K562 (cell line): ENCODE results near the gene SLC27A2. TPM values are rescaled to one million over a fixed set of nuclear protein-coding genes. Genes with fewer than 3 reads are reported as not detected.

ENCODE experiments used
- ATAC-seq: fragments of 200-7000 bp; cut with Tn5 transposase; 3 replicates; pipeline ENCODE4 v1.9.1; 2020; ENCODE audit warnings: moderate library complexity
- BruUV-seq: library from RNA; stranded (reverse); fragments of 400-500 nt; replicated peaks from 2 replicates; lab custom pipeline; 2021; lab: Mats Ljungman, UMichigan
- CTCF ChIA-PET: fragments of 300-600 bp; formaldehyde crosslinking; extraction: SDS; loops from one replicate; lab custom pipeline; 2021; ENCODE audit warnings: low intra/inter-chr PET ratio; lab: Yijun Ruan, JAX
- POLR2A ChIA-PET: fragments of 300-600, 350-650 bp; sonication (Branson Sonifier 250); formaldehyde crosslinking; extraction: SDS; loops from one replicate; lab custom pipeline; 2021; ENCODE audit warnings: antibody characterized with exemption, inconsistent platforms; lab: Yijun Ruan, JAX
- DNase-seq, 4 experiments: peaks; one replicate each; pipeline versions ENCODE4 v3.0.0 to v3.0.0-alpha.2; 2011 to 2018; ENCODE audit warnings: low spot score in 3 of 4, mixed read lengths in 3 of 4; ENCODE audit errors: extremely low read depth in 1 of 4
- FAIRE-seq: peaks from 2 replicates; lab custom pipeline; 2011; peaks lifted over from hg19 to GRCh38; lab: Jason Lieb, UNC
- H2AFZ ChIP-seq: 2 replicates; pipeline ENCODE4 v1.6.0; 2011; ENCODE audit warnings: low read depth, low read length, control low read depth, inconsistent platforms
- H3K27ac ChIP-seq: fragments of 200-600 bp; 3 replicates; pipeline ENCODE4 v1.8.0; 2011; ENCODE audit warnings: low read depth, mild to moderate bottlenecking, control low read depth, inconsistent platforms, low read length, moderate library complexity, mixed read lengths; ENCODE audit errors: extremely low read depth
- H3K27me3 ChIP-seq, 2 experiments: fragments of 300-600 bp in 1 of 2; 2 replicates in 1 of 2; 3 replicates in 1 of 2; pipeline versions ENCODE4 v1.6.0 to v1.8.0; 2011; ENCODE audit warnings: inconsistent platforms in 2 of 2, low read length in 2 of 2, mild to moderate bottlenecking in 1 of 2, mixed read lengths in 1 of 2, moderate library complexity in 1 of 2; ENCODE audit not compliant: control insufficient read depth in 2 of 2, insufficient read depth in 2 of 2
- H3K36me3 ChIP-seq: fragments of 300-600 bp; 3 replicates; pipeline ENCODE4 v1.8.0; 2011; ENCODE audit warnings: mild to moderate bottlenecking, low read length, inconsistent platforms; ENCODE audit not compliant: control insufficient read depth, insufficient read depth
- H3K4me1 ChIP-seq, 2 experiments: fragments of 200-600 bp in 1 of 2; replicated peaks in 1 of 2; 2 replicates in 1 of 2; 3 replicates in 1 of 2; pipeline versions ENCODE4 v1.5.1 to v1.8.0; 2011; ENCODE audit warnings: inconsistent platforms in 2 of 2, low read length in 2 of 2, mild to moderate bottlenecking in 1 of 2, mixed read lengths in 1 of 2, moderate library complexity in 1 of 2; ENCODE audit not compliant: control insufficient read depth in 2 of 2, insufficient read depth in 2 of 2
- H3K4me2 ChIP-seq: 2 replicates; pipeline ENCODE4 v1.6.1; 2011; ENCODE audit warnings: low read length, control low read depth, inconsistent platforms, mixed read lengths; ENCODE audit not compliant: insufficient read depth
- H3K4me3 ChIP-seq: fragments of 200-600 bp; sonication (generic), shearing (Covaris generic); 2 replicates; pipeline ENCODE4 v1.5.1; 2016; ENCODE audit warnings: control low read depth, inconsistent platforms
- H3K79me2 ChIP-seq: fragments of 200-600 bp; 3 replicates; pipeline ENCODE4 v1.8.0; 2011; ENCODE audit warnings: low read length, inconsistent platforms; ENCODE audit not compliant: control insufficient read depth, insufficient read depth
- H3K9ac ChIP-seq, 2 experiments: 2 replicates each; pipeline versions ENCODE4 v1.6.0 to v1.6.1; 2011; ENCODE audit warnings: low read depth in 2 of 2, low read length in 2 of 2, control low read depth in 1 of 2, inconsistent platforms in 1 of 2, mild to moderate bottlenecking in 1 of 2, mixed read lengths in 1 of 2; ENCODE audit not compliant: insufficient read depth in 1 of 2
- H3K9me1 ChIP-seq: one replicate; pipeline ENCODE4 v1.6.0; 2011; ENCODE audit warnings: inconsistent platforms, mild to moderate bottlenecking, low read length, moderate library complexity; ENCODE audit not compliant: control insufficient read depth, insufficient read depth
- H3K9me3 ChIP-seq: replicated peaks from 2 replicates; pipeline ENCODE4 v1.5.1; 2011; ENCODE audit warnings: low read depth, low read length, inconsistent platforms; ENCODE audit not compliant: control insufficient read depth, insufficient read depth
- H4K20me1 ChIP-seq: replicated peaks from 2 replicates; pipeline ENCODE4 v1.6.1; 2011; ENCODE audit warnings: low read length, inconsistent platforms, mixed read lengths; ENCODE audit not compliant: control insufficient read depth, insufficient read depth
- ASH1L ChIP-seq: fragments of 450-650 bp; IDR thresholded peaks from 2 replicates; pipeline ENCODE4 v1.6.1; 2018; ENCODE audit warnings: borderline replicate concordance, mild to moderate bottlenecking, low read depth; ENCODE audit not compliant: partially characterized antibody
- CREM ChIP-seq: IDR thresholded peaks from 2 replicates; pipeline ENCODE4 v1.6.1; 2014; ENCODE audit warnings: antibody characterized with exemption, low read depth
- DDX20 ChIP-seq: fragments of 450-650 bp; IDR thresholded peaks from 2 replicates; pipeline ENCODE4 v1.6.1; 2016; ENCODE audit warnings: missing genetic modification characterization, low read depth, mild to moderate bottlenecking, missing compliant biosample characterization, moderate library complexity
- HIVEP1 ChIP-seq: fragments of 250-450 bp; sonication (Bioruptor Pico); IDR thresholded peaks from 2 replicates; pipeline ENCODE4 v1.4.0; 2020; ENCODE audit warnings: mild to moderate bottlenecking
- KLF16 ChIP-seq: IDR thresholded peaks from 2 replicates; pipeline ENCODE4 v1.6.1; 2016; ENCODE audit warnings: antibody characterized with exemption
- MCM5 ChIP-seq: fragments of 450-650 bp; IDR thresholded peaks from 2 replicates; pipeline ENCODE4 v1.6.1; 2016; ENCODE audit warnings: low read depth
- MED1 ChIP-seq: sonication (generic); formaldehyde crosslinking; IDR thresholded peaks from 2 replicates; pipeline ENCODE4 v1.8.1; 2023; ENCODE audit warnings: missing genetic modification reagents, borderline replicate concordance
- PHB ChIP-seq: fragments of 250-450 bp; sonication (Bioruptor Pico); IDR thresholded peaks from 2 replicates; pipeline ENCODE4 v1.5.0; 2021
- RAD21 ChIP-seq, 2 experiments: fragments of 250-450 bp in 1 of 2; fragments of 450-650 bp in 1 of 2; sonication (Bioruptor Pico) in 1 of 2; formaldehyde crosslinking in 1 of 2; IDR thresholded peaks in 1 of 2; conservative IDR thresholded peaks in 1 of 2; 2 replicates each; pipeline versions ENCODE4 v1.4.0 to v1.8.0; 2020 to 2022; ENCODE audit warnings: mild to moderate bottlenecking in 2 of 2, moderate library complexity in 1 of 2
- RBM14 ChIP-seq: fragments of 200-400 bp; formaldehyde crosslinking; IDR thresholded peaks from 2 replicates; pipeline ENCODE4 v1.6.1; 2018; ENCODE audit warnings: low read depth, mild to moderate bottlenecking, low read length, moderate library complexity, borderline replicate concordance; ENCODE audit not compliant: insufficient read depth
- ZNF668 ChIP-seq: fragments of 250-450 bp; sonication (Bioruptor Pico); IDR thresholded peaks from 2 replicates; pipeline ENCODE4 v1.8.0; 2022; ENCODE audit warnings: mild to moderate bottlenecking, inconsistent platforms
- WGBS: fragments of 100-300 bp; shearing (Covaris generic); methylation state at CpG from one replicate; pipeline ENCODE4 v1.1.6; 2016; ENCODE audit warnings: low coverage, mixed read lengths; ENCODE audit not compliant: insufficient coverage; ENCODE audit errors: missing lambda C conversion rate; 5-methylcytosine and 5-hydroxymethylcytosine counted together
- in situ Hi-C: fragments of 300-500 bp; cut with MboI; formaldehyde crosslinking; loops from 4 replicates; pipeline ENCODE4 v1.15.0; 2018; ENCODE audit warnings: inconsistent platforms, mixed read lengths
- intact Hi-C: fragments of 100-400 bp; cut with micrococcal nuclease; formaldehyde crosslinking; loops from 2 replicates; pipeline ENCODE4 v1.14.2; 2022
- polyA plus RNA-seq, 8 experiments: library from polyadenylated mRNA; depleted of rRNA in 4 of 8; stranded (reverse) in 5 of 8; unstranded in 3 of 8; fragments of >200 nt; fragmentation: Nextera tagmentation in 2 of 8; fragmentation: Illumina TruSeq in 1 of 8; extraction: Ambion mirVana in 2 of 8; extraction: Trizol in 1 of 8; gene quantifications; 2 replicates each; pipeline versions ENCODE4 v1.2.1 to v1.2.3, GENCODE V29; 2011 to 2014; ENCODE audit warnings: inconsistent platforms in 1 of 8, missing spikeins in 1 of 8
- total RNA-seq, 7 experiments: library from RNA; depleted of rRNA in 6 of 7; stranded (reverse); fragments of >200 nt in 6 of 7; fragmentation: Illumina TruSeq in 2 of 7; extraction: Trizol in 2 of 7; gene quantifications; 2 replicates each; pipeline versions ENCODE4 v1.2.1 to v1.2.3, GENCODE V29; 2011 to 2021; ENCODE audit warnings: low replicate concordance in 1 of 7
- TF ChIP-seq, protein P1 (sequence below): IDR thresholded peaks from 2 replicates; pipeline ENCODE4 v1.6.1; 2011; ENCODE audit warnings: borderline replicate concordance, low read depth, mild to moderate bottlenecking, moderate library complexity, low read length; ENCODE audit not compliant: insufficient read depth, poor library complexity, severe bottlenecking
- TF ChIP-seq, protein P2 (sequence below), 2 experiments: IDR thresholded peaks in 1 of 2; conservative IDR thresholded peaks in 1 of 2; 2 replicates each; pipeline ENCODE4 v1.6.1; 2016; ENCODE audit warnings: low read depth in 2 of 2, mild to moderate bottlenecking in 1 of 2, missing compliant biosample characterization in 1 of 2, missing genetic modification characterization in 1 of 2, moderate library complexity in 1 of 2
- TF ChIP-seq, protein P3 (sequence below), 2 experiments: fragments of 450-650 bp in 1 of 2; sonication (generic) in 1 of 2; formaldehyde crosslinking in 1 of 2; IDR thresholded peaks in 1 of 2; conservative IDR thresholded peaks in 1 of 2; 2 replicates each; pipeline versions ENCODE4 v1.6.1 to v1.8.1; 2016 to 2023; ENCODE audit warnings: mild to moderate bottlenecking in 2 of 2, moderate library complexity in 2 of 2, inconsistent platforms in 1 of 2, missing genetic modification reagents in 1 of 2

The SLC27A2 gene
- total and polyA plus RNA-seq, 9 of the 15 experiments (the other 6 are each of a cell fraction or from before 2014, with no cell fraction given), result 4.9 to 38.0 (median 22.7) TPM

DNA sequence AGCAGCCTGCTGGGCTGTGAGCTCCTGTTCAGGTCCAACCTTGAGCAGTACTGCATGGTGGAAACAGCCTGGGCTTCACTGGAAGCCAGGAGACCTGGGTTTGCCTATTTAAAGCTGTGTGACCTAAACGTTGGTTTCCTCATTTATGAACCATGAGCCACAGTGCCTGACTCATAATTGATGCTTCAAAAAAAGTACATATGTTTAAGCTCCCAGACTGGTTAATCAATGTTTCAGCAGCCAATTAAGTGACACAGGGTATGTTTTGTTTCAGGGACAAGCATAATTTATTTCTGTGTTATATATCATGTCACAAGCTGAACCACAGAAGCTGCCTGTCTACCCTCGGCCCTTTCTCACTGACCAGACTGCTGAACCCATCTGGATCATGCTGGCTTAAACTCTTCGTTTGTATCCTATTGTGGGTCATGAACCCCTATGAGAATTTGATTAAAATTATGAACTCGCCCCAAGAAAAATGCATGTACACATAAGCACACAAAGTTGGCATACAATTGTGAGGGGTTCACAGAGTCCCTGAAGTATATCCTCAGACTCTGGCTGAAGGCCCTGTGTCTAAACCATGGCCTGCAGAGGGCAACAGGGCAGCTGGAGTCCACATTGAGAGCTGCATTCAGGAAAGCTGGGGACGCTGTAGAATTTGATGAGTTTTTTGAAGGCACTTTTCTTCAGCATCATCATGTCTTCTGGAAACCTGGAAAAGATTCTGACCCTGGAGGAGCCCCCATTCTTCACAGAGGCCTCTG, 59.9 kb downstream of the SLC27A2 start:
- Histone ChIP-seq H3K9me3 (no peaks in the 10 kb centered on the region), H3K9me1 (no peaks in the 10 kb centered on the region), H3K4me2 (no peak overlapping the region), H3K27ac (no peak overlapping the region), H3K4me3 (no peak overlapping the region), H3K27me3 (no peaks in the 10 kb centered on the region), H3K36me3 (no peaks in the 10 kb centered on the region), H3K9ac (no peak overlapping the region), H2AFZ (peak overlapping the region; percentile 60), H4K20me1 (no peaks in the 10 kb centered on the region), H3K4me1 (peaks cover 7 to 10% of the 10 kb centered on the region in 2 experiments; a peak in 3 of 5 replicates), H3K79me2 (no peaks in the 10 kb centered on the region)
- ChIA-PET POLR2A (interaction anchor here (0.5 to 2.2 kb wide), 7 partner anchors 10 to 1345 kb away, joined by 3 to 6 read pairs (median 3); partner anchors contain the start of gene SLC27A2), CTCF (interaction anchor here (1.6 kb wide), 1 partner anchor 75 kb away, joined by 3 read pairs; no protein-coding TSS in a partner anchor)
- WGBS, result 43% methylated on average over 5 of the region's 5 CpGs
- intact Hi-C loops (no loop called here), in situ Hi-C loops (no loop called here)
- peak in 1 of 4 experiments; percentile 31 for DNase-seq
- no peak for FAIRE-seq
- BruUV-seq, result no TSS peak
- ATAC-seq, result peak; percentile 79
- TF ChIP-seq HIVEP1 (no peak), RBM14 (no peak), ASH1L (no peak), MED1 (CRISPR knock-in tag) (no peak), ZNF668 (CRISPR knock-in tag) (no peak), MCM5 (no peak), DDX20 (tag) (no peak), KLF16 (no peak), PHB (CRISPR knock-in tag) (no peak), CREM (no peak), RAD21 (CRISPR knock-in tag; conservative IDR thresholded peaks at IDR 0.05 in 1 of 2, IDR thresholded peaks at IDR 0.05 in 1 of 2) (peak; percentile 42 to 49)
- TF ChIP-seq, protein P1, sequence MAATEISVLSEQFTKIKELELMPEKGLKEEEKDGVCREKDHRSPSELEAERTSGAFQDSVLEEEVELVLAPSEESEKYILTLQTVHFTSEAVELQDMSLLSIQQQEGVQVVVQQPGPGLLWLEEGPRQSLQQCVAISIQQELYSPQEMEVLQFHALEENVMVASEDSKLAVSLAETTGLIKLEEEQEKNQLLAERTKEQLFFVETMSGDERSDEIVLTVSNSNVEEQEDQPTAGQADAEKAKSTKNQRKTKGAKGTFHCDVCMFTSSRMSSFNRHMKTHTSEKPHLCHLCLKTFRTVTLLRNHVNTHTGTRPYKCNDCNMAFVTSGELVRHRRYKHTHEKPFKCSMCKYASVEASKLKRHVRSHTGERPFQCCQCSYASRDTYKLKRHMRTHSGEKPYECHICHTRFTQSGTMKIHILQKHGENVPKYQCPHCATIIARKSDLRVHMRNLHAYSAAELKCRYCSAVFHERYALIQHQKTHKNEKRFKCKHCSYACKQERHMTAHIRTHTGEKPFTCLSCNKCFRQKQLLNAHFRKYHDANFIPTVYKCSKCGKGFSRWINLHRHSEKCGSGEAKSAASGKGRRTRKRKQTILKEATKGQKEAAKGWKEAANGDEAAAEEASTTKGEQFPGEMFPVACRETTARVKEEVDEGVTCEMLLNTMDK, result no peak
- TF ChIP-seq, protein P2, sequence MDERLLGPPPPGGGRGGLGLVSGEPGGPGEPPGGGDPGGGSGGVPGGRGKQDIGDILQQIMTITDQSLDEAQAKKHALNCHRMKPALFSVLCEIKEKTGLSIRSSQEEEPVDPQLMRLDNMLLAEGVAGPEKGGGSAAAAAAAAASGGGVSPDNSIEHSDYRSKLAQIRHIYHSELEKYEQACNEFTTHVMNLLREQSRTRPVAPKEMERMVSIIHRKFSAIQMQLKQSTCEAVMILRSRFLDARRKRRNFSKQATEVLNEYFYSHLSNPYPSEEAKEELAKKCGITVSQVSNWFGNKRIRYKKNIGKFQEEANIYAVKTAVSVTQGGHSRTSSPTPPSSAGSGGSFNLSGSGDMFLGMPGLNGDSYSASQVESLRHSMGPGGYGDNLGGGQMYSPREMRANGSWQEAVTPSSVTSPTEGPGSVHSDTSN (CRISPR knock-in tag; IDR thresholded peaks at IDR 0.05; ENCODE audit: low read depth), result no peak
- TF ChIP-seq, protein P2 (tag; conservative IDR thresholded peaks at IDR 0.05; ENCODE audit: low read depth), result 0 out of 2 replicates have a peak, but pooled peaks have one; percentile 36
- TF ChIP-seq, protein P3, sequence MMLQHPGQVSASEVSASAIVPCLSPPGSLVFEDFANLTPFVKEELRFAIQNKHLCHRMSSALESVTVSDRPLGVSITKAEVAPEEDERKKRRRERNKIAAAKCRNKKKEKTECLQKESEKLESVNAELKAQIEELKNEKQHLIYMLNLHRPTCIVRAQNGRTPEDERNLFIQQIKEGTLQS (IDR thresholded peaks at IDR 0.05), result no peak
- TF ChIP-seq, protein P3 (CRISPR knock-in tag; conservative IDR thresholded peaks at IDR 0.05), result no peak
